Breast epithelium (tissue), 4 donors: ENCODE data around the gene STMN1. TPM values are rescaled to one million over a fixed set of nuclear protein-coding genes. Genes with fewer than 3 reads are reported as not detected.
"Not testable (repeated sequence)": the region's sequence is repeated elsewhere in the genome, so short reads cannot be mapped to it uniquely, and the experiment has no call there.

Source experiments
- DNase-seq, 2 donors: peaks; one replicate each; pipeline ENCODE4 v3.0.0-alpha.2; 2019; ENCODE audit warnings: low spot score in 2 of 2
- H3K27ac ChIP-seq, 2 donors: fragments of 200-600 bp; sonication (generic) in 1 of 2; one replicate each; pipeline ENCODE4 v1.5.1; 2016 to 2019; ENCODE audit warnings: mild to moderate bottlenecking in 1 of 2
- H3K27me3 ChIP-seq, 2 donors: fragments of 200-600 bp; sonication (generic) in 1 of 2; one replicate each; pipeline versions ENCODE4 v1.5.1 to v1.6.0; 2017 to 2019; ENCODE audit warnings: control low read depth in 1 of 2, mild to moderate bottlenecking in 1 of 2
- H3K36me3 ChIP-seq: fragments of 200-600 bp; one replicate; pipeline ENCODE4 v1.5.1; 2019
- H3K4me1 ChIP-seq, 2 donors: fragments of 200-600 bp; sonication (generic); one replicate each; pipeline ENCODE4 v1.5.1; 2016 to 2019; ENCODE audit warnings: control low read depth in 1 of 2
- H3K4me3 ChIP-seq, 3 donors: fragments of 200-600 bp; sonication (generic); 1 replicate in 2 of 3; 2 replicates in 1 of 3; pipeline ENCODE4 v1.5.1; 2016 to 2019; ENCODE audit warnings: mild to moderate bottlenecking in 3 of 3, moderate library complexity in 2 of 3
- H3K9me3 ChIP-seq, 2 donors: fragments of 200-600 bp; sonication (generic) in 1 of 2; one replicate each; pipeline ENCODE4 v1.5.1; 2016 to 2019; ENCODE audit warnings: control low read depth in 1 of 2
- CTCF ChIP-seq, 3 donors: fragments of 450-650 bp; IDR thresholded peaks; one replicate each; pipeline ENCODE4 v1.5.1; 2016 to 2017; ENCODE audit warnings: antibody characterized with exemption in 3 of 3, mild to moderate bottlenecking in 3 of 3, moderate library complexity in 3 of 3
- POLR2A ChIP-seq: fragments of 450-650 bp; IDR thresholded peaks from one replicate; pipeline ENCODE4 v1.6.1; 2016; ENCODE audit warnings: antibody characterized with exemption, mild to moderate bottlenecking, moderate library complexity
- POLR2AphosphoS5 ChIP-seq, 3 donors: sonication (generic); formaldehyde crosslinking; IDR thresholded peaks; one replicate each; pipeline ENCODE4 v1.6.1; 2017; ENCODE audit warnings: antibody characterized with exemption in 3 of 3
- intact Hi-C: fragments of 100-400 bp; cut with DNase I; formaldehyde crosslinking; loops from one replicate; pipeline ENCODE4 v1.15.1; 2023; ENCODE audit warnings: low total_unique reads
- total RNA-seq, 3 donors: library from RNA; depleted of rRNA; stranded (reverse); fragments of >200 nt; gene quantifications; one replicate each; pipeline ENCODE4 v1.1.0, GENCODE V29; 2016

Gene STMN1
- total RNA-seq, 3 donors from 2014 or later = 23.9 to 33.8 (median 28.4) TPM

DNA sequence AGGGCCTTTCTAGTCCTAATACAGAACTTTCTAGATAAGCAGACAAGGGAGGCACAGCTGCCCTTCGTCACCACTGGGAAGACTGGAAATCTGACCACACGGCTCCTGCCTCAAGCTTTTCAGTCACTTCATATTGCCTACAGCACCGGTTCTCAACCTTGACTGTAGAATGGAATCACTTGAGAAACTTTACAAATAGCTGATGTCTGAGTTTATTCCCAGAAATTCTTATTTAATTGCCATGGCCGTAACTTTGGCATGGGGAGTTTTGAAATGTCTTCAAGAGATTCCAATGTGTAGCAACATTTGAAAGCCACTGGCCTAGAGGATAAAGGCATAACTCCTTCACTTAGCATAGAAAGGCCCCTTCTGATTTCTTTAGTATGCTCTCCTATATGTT is 42.4 kb upstream of the STMN1 start:
- Histone ChIP-seq H3K36me3 (no peaks in the 10 kb centered on the region), H3K27ac (no peak overlapping the region), H3K4me3 (no peak overlapping the region), H3K27me3 (no peaks in the 10 kb centered on the region), H3K4me1 (no peaks in the 10 kb centered on the region), H3K9me3 (peaks cover 7% of the 10 kb centered on the region in 2 donors)
- TF ChIP-seq POLR2A (no peak), CTCF (IDR thresholded peaks at IDR 0.05) (no peak), POLR2AphosphoS5 (IDR thresholded peaks at IDR 0.05) (no peak)
- intact Hi-C loops = no loop called here
- DNase-seq = no peak

DNA sequence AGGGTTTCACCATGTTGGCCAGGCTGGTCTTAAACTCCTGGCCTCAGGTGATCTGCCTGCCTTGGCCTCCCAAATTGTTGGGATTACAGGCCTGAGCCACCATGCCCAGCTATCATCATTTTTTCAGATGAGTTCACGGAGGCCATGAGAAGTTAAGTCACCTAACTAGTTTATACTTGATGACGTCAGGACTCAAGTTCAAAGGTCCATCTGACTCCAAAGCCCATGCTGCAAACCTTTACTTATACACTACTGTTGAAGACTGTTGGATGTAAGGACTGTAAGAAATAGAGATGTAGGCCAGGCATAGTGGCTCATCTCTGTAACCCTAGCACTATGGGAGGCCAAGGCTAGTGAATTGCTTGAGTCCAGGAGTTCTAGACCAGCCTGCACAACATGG is 40.8 kb upstream of the STMN1 start:
- H3K27ac ChIP-seq = no peak overlapping the region
- no peak for TF ChIP-seq POLR2AphosphoS5 (IDR thresholded peaks at IDR 0.05)
- TF ChIP-seq POLR2A = no peak
- TF ChIP-seq CTCF (IDR thresholded peaks at IDR 0.05) = no peak
- no peak overlapping the region for H3K4me3 ChIP-seq
- H3K36me3 ChIP-seq = no peaks in the 10 kb centered on the region
- H3K27me3 ChIP-seq = no peaks in the 10 kb centered on the region
- no peak for DNase-seq
- no peaks in the 10 kb centered on the region for H3K4me1 ChIP-seq
- H3K9me3 ChIP-seq = peaks cover 7 to 9% of the 10 kb centered on the region in 2 donors
- intact Hi-C loops = no loop called here

- intact Hi-C loops = no loop called here
- Histone ChIP-seq H3K4me3 (no peak overlapping the region), H3K9me3 (peaks cover 7 to 9% of the 10 kb centered on the region in 2 donors), H3K36me3 (no peaks in the 10 kb centered on the region), H3K4me1 (no peaks in the 10 kb centered on the region), H3K27ac (no peak overlapping the region), H3K27me3 (no peaks in the 10 kb centered on the region)
- no peak for DNase-seq
- TF ChIP-seq POLR2AphosphoS5 (IDR thresholded peaks at IDR 0.05) (no peak), CTCF (IDR thresholded peaks at IDR 0.05) (no peak), POLR2A (no peak)
These were observed 39.5 kb upstream of the STMN1 start for GRCh38 chr1:25945761-25946160.

DNA sequence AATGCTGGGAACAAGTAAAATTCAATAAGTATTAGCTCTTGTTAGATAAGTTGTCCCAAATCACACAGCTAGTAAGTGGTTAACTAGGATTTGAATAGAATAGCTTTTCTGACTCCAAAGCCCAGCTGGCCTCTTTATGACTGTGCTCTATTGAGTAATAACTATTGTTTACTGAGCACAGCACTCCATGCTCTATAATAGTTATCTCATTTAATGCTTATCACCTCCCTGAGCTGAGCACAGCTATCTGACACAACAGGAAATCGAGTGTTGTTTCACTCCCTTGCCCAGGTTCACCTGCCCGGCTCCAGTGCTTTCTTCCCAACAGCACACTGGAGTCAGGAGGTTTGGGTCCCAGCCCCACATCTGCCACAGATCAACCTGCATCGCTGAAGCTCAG is 38.8 kb upstream of the STMN1 start:
- H3K4me1 ChIP-seq = no peaks in the 10 kb centered on the region
- no peak overlapping the region for H3K27ac ChIP-seq
- H3K4me3 ChIP-seq = no peak overlapping the region
- intact Hi-C loops = no loop called here
- H3K27me3 ChIP-seq = no peaks in the 10 kb centered on the region
- TF ChIP-seq POLR2A = no peak
- TF ChIP-seq POLR2AphosphoS5 (IDR thresholded peaks at IDR 0.05) = no peak
- no peak for TF ChIP-seq CTCF (IDR thresholded peaks at IDR 0.05)
- no peaks in the 10 kb centered on the region for H3K36me3 ChIP-seq
- peaks cover 7 to 9% of the 10 kb centered on the region in 2 donors for H3K9me3 ChIP-seq
- no peak for DNase-seq

- intact Hi-C loops, H3K9me3 ChIP-seq, H3K36me3 ChIP-seq, H3K4me1 ChIP-seq, DNase-seq, H3K27ac ChIP-seq, H3K4me3 ChIP-seq, H3K27me3 ChIP-seq: not testable (repeated sequence)
These were observed 37.3 kb upstream of the STMN1 start for GRCh38 chr1:25943511-25943910.

- Histone ChIP-seq H3K4me1 (no peaks in the 10 kb centered on the region), H3K27me3 (no peaks in the 10 kb centered on the region), H3K36me3 (no peaks in the 10 kb centered on the region), H3K4me3 (no peak overlapping the region), H3K9me3 (no peaks in the 10 kb centered on the region), H3K27ac (no peak overlapping the region)
- DNase-seq = no peak
- intact Hi-C loops = no loop called here
- TF ChIP-seq POLR2A (no peak), POLR2AphosphoS5 (IDR thresholded peaks at IDR 0.05) (no peak), CTCF (IDR thresholded peaks at IDR 0.05) (no peak)
These were observed 30.7 kb upstream of the STMN1 start for GRCh38 chr1:25936947-25937346.
